ENCODE results near the gene NIFK.
"Not testable (repeated sequence)": the region's sequence is repeated elsewhere in the genome, so short reads cannot be mapped to it uniquely, and the experiment has no call there.

The NIFK gene

GRCh38 chr2:121731366-121731765, 5.3 kb downstream of the NIFK start:
- DNase-seq: no peak

- DNase-seq: no peak
Measured at GRCh38 chr2:121727950-121728349, 8.7 kb downstream of the NIFK start.

- no peak for DNase-seq
Measured at GRCh38 chr2:121727332-121727731, 9.3 kb downstream of the NIFK start.

GRCh38 chr2:121723316-121723715, 13.4 kb downstream of the NIFK start:
- no peak for DNase-seq

GRCh38 chr2:121722479-121722878, 14.2 kb downstream of the NIFK start:
- DNase-seq: peak; percentile 79

GRCh38 chr2:121721926-121722325, 14.7 kb downstream of the NIFK start:
- DNase-seq: peak; percentile 87

GRCh38 chr2:121717529-121717928, 19.1 kb downstream of the NIFK start:
- no peak for DNase-seq

- DNase-seq: no peak
Measured at GRCh38 chr2:121716126-121716525, 20.5 kb downstream of the NIFK start.

- peak; percentile 72 for DNase-seq
Measured at GRCh38 chr2:121711481-121711880, 25.2 kb downstream of the NIFK start.

- peak; percentile 81 for DNase-seq
Measured at GRCh38 chr2:121710470-121711170, 26.1 kb downstream of the NIFK start.

GRCh38 chr2:121709776-121710469, 26.8 kb downstream of the NIFK start:
- DNase-seq: no peak

GRCh38 chr2:121707920-121708361, 28.7 kb downstream of the NIFK start:
- DNase-seq: no peak

GRCh38 chr2:121707344-121707919, 29.2 kb downstream of the NIFK start:
- no peak for DNase-seq

GRCh38 chr2:121705958-121706357, 30.7 kb downstream of the NIFK start:
- DNase-seq: no peak

GRCh38 chr2:121705390-121705789, 31.3 kb downstream of the NIFK start:
- DNase-seq: no peak

GRCh38 chr2:121701761-121702160, 34.9 kb downstream of the NIFK start:
- not testable (repeated sequence) for DNase-seq

GRCh38 chr2:121699421-121700333, 37.0 kb downstream of the NIFK start:
- DNase-seq: peak; percentile 81

- no peak for DNase-seq
Measured at GRCh38 chr2:121698318-121698930, 38.3 kb downstream of the NIFK start.

- no peak for DNase-seq
Measured at GRCh38 chr2:121697108-121697631, 39.5 kb downstream of the NIFK start.

- no peak for DNase-seq
Measured at GRCh38 chr2:121696410-121696930, 40.2 kb downstream of the NIFK start.

- no peak for DNase-seq
Measured at GRCh38 chr2:121695171-121695451, 41.6 kb downstream of the NIFK start.

Measured in fibroblast of skin of back (primary cell).